GM06990 (cell line): ENCODE results near the gene SETD7.

Source experiments
- DNase-seq: peaks from one replicate; pipeline ENCODE4 v3.0.0-alpha.2; 2011; ENCODE audit not compliant: insufficient read length; ENCODE audit errors: extremely low read depth
- H3K27me3 ChIP-seq: replicated peaks from 2 replicates; pipeline ENCODE4 v1.6.0; 2011; ENCODE audit warnings: low read length; ENCODE audit not compliant: control insufficient read depth, insufficient read depth
- H3K36me3 ChIP-seq: 2 replicates; pipeline ENCODE4 v1.5.1; 2011; ENCODE audit warnings: low read length; ENCODE audit not compliant: control insufficient read depth, insufficient read depth
- H3K4me3 ChIP-seq: replicated peaks from 2 replicates; pipeline ENCODE4 v1.5.1; 2011; ENCODE audit warnings: low read depth, mild to moderate bottlenecking, control low read depth, low read length
- TF ChIP-seq, protein P1 (sequence below): IDR thresholded peaks from 2 replicates; pipeline ENCODE4 v1.5.1; 2011; ENCODE audit warnings: low read length, control low read depth, mild to moderate bottlenecking, inconsistent platforms; ENCODE audit not compliant: insufficient read depth, poor library complexity, severe bottlenecking

The SETD7 gene

GRCh38 chr4:139525414-139525813 is 30.6 kb downstream of the SETD7 start:
- Histone ChIP-seq H3K27me3 (no peaks in the 10 kb centered on the region), H3K4me3 (no peak overlapping the region), H3K36me3 (no peaks in the 10 kb centered on the region)
- DNase-seq, result no peak
- TF ChIP-seq, protein P1, sequence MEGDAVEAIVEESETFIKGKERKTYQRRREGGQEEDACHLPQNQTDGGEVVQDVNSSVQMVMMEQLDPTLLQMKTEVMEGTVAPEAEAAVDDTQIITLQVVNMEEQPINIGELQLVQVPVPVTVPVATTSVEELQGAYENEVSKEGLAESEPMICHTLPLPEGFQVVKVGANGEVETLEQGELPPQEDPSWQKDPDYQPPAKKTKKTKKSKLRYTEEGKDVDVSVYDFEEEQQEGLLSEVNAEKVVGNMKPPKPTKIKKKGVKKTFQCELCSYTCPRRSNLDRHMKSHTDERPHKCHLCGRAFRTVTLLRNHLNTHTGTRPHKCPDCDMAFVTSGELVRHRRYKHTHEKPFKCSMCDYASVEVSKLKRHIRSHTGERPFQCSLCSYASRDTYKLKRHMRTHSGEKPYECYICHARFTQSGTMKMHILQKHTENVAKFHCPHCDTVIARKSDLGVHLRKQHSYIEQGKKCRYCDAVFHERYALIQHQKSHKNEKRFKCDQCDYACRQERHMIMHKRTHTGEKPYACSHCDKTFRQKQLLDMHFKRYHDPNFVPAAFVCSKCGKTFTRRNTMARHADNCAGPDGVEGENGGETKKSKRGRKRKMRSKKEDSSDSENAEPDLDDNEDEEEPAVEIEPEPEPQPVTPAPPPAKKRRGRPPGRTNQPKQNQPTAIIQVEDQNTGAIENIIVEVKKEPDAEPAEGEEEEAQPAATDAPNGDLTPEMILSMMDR, result no peak

DNA sequence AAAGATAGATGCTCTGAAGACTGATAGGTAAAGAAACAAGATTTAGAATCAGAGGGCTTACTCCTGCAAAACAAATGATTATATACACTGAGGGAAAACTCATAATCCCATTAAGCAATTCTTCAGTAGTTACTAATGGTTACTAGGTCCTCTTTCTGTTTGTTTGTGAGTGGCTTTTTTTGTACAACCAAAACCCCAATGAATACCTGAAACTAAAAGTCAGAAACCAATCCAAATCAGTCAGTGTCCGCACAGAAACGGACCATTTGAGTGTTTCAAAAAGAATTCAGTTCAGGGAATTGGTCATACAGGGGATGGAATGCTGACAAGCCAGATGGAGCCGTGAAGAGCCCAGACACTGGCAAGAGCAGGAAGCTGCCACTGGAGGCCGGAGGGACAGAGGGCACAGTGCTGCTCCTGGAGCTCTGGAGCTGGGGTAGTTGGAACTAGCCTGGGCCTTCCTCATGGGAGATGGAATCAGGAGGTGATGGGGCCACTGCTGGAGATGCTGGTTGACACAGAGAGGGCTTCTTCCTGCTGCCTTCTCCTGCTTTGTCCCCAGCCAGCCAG is 31.9 kb downstream of the SETD7 start:
- DNase-seq, result no peak
- H3K36me3 ChIP-seq, result no peaks in the 10 kb centered on the region
- TF ChIP-seq, protein P1, result no peak

DNA sequence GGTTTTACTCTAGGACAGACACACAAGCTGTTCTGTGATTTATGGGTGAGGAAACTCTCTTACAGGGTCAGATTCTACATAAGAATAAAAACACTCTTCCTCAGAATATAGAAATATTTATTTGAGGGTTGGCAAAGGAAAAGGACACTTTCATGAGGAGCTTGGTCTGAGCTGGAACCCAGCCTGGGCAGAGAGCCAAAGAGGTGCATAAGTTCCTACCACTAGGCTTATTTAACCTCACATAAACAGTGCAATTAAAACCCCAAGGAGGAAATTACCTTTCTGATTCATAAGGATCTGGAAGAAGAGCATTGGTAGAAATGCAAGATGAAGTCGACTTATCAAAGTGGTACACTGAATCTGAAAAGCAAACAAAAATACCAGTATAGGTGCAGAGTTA is 32.9 kb downstream of the SETD7 start:
- TF ChIP-seq, protein P1, result no peak
- no peak for DNase-seq
- H3K36me3 ChIP-seq, result no peaks in the 10 kb centered on the region

More for the DNA sequence above, 31.9 kb downstream of the SETD7 start:
- H3K4me3 ChIP-seq, result no peak overlapping the region
- no peaks in the 10 kb centered on the region for H3K27me3 ChIP-seq

DNA sequence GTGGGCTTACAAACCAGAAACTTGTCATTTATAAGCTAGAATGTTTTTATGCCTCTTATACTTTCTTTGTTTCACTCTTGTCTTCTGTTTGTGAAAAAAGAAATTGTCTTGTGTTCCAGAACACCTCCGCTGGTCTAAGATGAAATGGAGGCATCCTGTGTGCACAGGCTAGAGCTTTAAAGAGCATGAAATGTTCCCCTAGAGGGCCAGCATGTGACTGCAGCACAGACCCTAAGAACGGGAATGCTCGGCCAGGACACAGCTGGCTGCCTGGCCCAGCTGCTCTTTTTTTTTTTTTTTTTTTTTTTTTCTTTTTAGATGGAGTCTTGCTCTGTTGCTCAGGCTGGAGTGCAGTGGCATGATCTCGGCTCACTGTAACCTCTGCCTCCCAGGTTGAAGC is 33.6 kb downstream of the SETD7 start:
- Histone ChIP-seq H3K36me3 (no peaks in the 10 kb centered on the region), H3K27me3 (no peaks in the 10 kb centered on the region), H3K4me3 (no peak overlapping the region)
- no peak for DNase-seq
- TF ChIP-seq, protein P1, result no peak

More for the DNA sequence above, 32.9 kb downstream of the SETD7 start:
- H3K27me3 ChIP-seq, result no peaks in the 10 kb centered on the region
- no peak overlapping the region for H3K4me3 ChIP-seq

DNA sequence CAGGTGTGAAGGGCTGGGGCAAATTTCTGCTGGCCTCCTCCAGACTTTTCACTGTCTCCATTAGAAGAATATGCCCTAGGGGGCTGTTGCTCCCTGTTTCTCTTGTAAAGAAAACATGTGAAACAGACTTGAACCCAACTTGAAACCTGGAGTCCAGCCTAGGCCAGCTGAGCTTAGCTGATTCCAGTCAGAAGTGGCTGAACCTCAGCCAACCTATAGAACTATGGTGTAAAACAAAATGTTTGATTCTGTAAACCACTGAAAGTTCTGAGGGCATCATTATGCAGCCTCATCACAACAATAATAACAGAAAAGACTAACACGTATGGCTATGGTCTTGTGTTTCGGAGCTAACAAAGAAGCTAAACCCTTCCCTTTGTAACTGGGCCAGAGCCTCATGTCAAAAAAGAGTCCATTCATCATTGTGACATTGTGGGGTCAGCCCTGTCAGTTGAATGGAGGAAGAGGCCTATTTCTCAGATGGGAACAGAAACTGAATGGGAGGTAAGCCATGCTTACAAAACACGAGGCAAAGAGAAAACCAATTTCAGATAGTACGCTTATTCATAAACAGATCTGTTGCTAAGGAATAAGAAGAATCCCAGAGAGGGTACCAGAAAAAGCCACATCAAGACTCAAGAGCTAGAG is 34.1 kb downstream of the SETD7 start:
- peak; percentile 22 for DNase-seq
- H3K27me3 ChIP-seq, result no peaks in the 10 kb centered on the region
- no peaks in the 10 kb centered on the region for H3K36me3 ChIP-seq
- H3K4me3 ChIP-seq, result no peak overlapping the region
- TF ChIP-seq, protein P1, result no peak
